NB4 (cell line): ENCODE data around the gene NOS1.

ENCODE experiments used
- CTCF ChIP-seq: IDR thresholded peaks from one replicate; pipeline ENCODE4 v1.5.1; 2012; ENCODE audit warnings: low read depth, low read length
- MYC ChIP-seq: IDR thresholded peaks from 2 replicates; pipeline ENCODE4 v1.6.1; 2011; ENCODE audit warnings: low read depth, low read length

DNA sequence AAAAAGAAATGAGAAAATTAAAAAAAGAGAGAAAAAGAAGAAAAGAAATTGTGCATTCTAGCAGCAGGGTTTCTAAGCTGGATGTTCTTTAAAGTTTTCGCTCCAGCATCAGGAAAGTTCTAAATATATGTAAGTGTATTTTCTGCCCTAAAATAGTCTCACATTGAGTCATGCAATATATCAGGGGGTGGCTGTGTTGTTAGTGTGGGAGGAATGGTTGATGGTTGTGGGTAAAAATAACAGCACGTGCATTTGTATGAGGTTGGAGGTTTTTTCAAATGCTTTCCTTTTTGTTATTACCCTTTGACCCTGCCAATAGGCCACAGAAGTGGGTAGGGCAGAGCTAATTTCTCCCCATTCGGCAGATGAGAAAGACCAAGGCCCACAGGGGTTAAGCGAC, 106.0 kb downstream of the NOS1 start:
- TF ChIP-seq CTCF (no peak), MYC (no peak)
